Kidney capillary endothelial cell (primary cell): ENCODE results near the gene CACHD1.
"Not testable (repeated sequence)": the region's sequence is repeated elsewhere in the genome, so short reads cannot be mapped to it uniquely, and the experiment has no call there.

Source experiments
- DNase-seq: peaks from one replicate; pipeline ENCODE4 v3.0.0-alpha.2; 2018; ENCODE audit warnings: low spot score

CACHD1 gene

GRCh38 chr1:64701886-64702285 lies 232.0 kb downstream of the CACHD1 start:
- DNase-seq, result no peak

DNA sequence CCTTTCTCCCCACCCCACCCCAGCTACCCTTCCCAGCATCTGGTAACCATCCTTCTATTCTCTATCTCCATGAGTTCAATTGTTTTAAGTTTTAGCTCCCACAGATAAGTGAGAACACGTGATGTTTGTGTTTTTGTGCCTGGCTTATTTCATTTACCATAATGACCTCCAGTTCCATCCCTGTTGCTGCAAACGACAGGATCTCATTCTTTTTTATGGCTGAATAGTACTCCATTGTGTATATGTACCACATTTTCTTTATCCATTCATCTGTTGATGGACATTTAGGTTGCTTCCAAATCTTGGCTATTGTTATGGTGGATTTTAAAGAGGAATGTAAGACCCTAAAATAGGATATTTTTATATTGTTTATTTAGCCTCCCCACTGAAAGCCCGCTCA lies 232.7 kb downstream of the CACHD1 start:
- not testable (repeated sequence) for DNase-seq

- DNase-seq, result no peak
Measured at GRCh38 chr1:64703600-64703999, 233.7 kb downstream of the CACHD1 start.

DNA sequence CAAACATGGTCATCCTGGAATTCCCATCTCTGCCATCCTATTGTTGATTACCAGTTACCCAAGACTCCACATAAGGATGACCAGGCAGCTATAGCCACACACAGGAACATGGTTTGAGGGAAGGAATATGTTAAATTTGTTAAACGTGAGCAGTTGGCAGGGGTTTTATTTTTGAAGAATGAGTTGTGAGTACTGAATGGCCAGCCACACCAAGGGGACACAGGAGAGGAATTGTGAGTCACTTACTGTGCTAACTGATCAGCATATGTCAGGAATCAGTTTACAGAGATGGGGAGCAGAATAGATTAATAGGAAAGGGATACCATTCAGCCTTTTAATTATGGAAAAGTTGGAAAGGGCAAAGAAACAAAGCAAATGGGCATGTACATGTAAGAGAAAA lies 235.7 kb downstream of the CACHD1 start:
- DNase-seq, result no peak

- DNase-seq, result no peak
Measured at GRCh38 chr1:64711266-64711665, 241.3 kb downstream of the CACHD1 start.

- DNase-seq, result no peak
Measured at GRCh38 chr1:64712049-64712448, 242.1 kb downstream of the CACHD1 start.

DNA sequence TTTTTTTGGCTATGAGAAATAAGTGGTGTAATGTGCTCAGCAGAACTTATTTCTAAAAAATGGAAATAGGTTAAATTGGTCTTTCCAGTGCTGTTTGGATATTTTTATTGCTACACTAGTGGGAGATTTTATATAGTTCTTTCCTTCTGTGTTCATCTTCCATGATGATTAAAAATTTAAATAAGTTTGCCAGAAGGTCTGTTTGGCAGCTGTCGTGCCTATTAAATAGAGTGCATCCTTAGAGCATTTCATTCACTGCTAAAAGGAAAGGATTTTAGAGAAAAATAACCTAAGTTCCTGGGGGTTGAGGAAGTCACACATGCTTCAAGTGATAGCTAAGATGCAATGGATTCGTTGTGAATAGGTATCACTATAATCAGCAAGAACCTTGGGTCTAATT lies 245.3 kb downstream of the CACHD1 start:
- no peak for DNase-seq

DNA sequence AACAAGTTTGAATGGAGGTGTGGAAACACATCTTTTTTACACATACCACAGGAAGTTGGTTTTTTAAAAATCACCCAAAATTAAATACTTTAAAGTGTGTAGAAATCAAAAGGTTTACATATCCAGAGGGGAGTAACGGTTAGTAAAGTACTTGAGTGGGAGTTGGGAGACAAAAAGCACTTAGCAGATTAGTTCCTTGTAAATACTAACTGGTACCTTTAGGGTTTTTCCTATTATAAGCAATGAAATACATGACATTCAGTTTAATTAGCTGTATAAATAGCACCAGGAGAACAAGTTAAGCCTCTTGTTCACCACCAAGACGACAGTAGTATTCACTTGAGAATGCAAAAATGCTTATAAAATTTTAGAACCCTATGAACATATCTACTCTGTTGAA lies 251.2 kb downstream of the CACHD1 start:
- DNase-seq, result no peak

DNA sequence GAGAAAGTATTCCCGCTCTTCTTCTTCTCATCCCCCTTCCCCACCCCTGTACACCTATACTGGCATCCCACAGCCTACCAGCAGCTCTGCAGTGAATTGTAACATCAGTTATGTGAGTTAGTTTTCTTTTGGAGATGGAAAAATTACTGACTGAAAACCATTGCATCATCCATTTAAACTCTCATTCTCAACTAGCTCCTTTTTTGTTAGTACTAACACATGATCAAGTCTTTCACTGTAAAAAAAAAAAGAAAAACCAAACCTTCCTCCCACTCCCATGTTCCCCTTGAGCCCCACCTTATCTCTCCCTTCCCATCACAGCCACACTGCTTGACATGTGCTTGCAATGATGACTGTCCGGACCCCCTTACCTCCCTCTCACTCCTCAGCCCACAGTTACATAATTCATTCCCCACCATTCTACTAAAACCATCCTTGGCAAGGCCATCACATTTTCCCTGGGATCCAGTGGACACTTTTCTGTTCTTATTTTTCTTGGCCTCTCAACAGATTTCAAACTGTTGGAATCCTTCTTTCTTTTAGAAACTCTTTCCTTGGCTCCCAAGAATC lies 251.7 kb downstream of the CACHD1 start:
- DNase-seq, result no peak

DNA sequence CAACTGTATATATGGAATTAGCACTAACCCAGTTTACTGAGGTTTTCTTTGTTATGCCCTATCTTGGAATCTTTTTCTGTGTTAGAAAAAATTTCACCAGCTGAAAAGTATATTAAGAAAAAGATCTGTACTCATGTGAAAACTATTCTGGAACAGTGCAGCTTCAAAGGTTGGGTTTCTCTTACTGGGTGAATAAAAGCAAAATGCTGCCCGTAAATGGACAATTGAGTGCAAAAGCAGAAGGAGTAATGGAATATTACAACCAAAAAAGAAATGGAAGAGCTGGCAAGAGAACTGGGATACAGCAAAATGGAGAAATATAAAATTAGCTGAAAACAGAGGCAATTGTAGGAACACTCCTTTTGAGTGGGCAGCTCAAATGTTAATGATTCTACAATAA lies 257.9 kb downstream of the CACHD1 start:
- DNase-seq, result no peak

- DNase-seq, result no peak
Measured at GRCh38 chr1:64733581-64734286, 263.8 kb downstream of the CACHD1 start.

- no peak for DNase-seq
Measured at GRCh38 chr1:64734287-64734652, 264.3 kb downstream of the CACHD1 start.

DNA sequence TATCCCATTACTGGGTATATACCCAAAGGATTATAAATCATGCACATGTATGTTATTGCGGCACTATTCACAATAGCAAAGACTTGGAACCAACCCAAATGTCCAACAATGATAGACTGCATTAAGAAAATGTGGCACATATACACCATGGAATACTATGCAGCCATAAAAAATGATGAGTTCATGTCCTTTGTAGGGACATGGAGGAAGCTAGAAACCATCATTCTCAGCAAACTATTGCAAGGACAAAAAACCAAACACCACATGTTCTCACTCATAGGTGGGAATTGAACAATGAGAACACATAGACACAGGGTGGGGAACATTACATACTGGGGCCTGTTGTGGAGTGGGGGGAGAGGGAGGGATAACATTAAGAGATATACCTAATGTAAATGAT lies 270.8 kb downstream of the CACHD1 start:
- DNase-seq, result not testable (repeated sequence)
